LNCAP (cell line): ENCODE data around the gene TBX3.

Experiments used
- TF ChIP-seq, protein P1 (sequence below): fragments of 450-650 bp; IDR thresholded peaks from 2 replicates; pipeline ENCODE4 v1.5.1; 2017; ENCODE audit warnings: mild to moderate bottlenecking

TBX3 gene

DNA sequence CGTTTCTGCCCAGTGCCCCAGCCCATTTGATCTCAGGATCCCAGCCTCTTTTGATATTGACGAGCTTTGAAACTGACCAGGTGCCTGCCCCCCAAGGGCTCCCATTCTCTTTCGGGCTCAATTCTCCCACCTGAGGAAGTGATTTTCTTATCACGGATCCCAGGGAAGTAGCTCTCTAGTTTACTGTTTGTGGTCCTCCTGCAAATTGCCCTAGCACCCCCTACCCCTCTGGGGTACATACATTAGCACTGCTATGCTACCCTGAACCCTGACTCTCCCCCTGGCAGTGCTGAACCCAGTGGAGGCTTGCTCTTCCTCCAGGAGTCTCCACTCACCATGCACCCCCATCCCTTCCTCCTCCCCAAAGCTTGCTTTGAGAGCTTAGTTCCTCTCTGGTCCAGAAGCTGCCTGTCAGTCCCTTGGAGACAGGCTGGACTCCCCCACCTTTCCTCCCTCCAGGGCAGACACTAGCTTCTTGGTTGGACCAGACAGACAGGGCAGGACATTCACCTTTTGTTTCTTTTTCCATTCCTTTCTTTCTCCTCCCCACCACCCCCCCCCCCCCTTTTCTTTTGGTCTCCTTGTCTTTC lies 4.4 kb upstream of the TBX3 start:
- TF ChIP-seq, protein P1, sequence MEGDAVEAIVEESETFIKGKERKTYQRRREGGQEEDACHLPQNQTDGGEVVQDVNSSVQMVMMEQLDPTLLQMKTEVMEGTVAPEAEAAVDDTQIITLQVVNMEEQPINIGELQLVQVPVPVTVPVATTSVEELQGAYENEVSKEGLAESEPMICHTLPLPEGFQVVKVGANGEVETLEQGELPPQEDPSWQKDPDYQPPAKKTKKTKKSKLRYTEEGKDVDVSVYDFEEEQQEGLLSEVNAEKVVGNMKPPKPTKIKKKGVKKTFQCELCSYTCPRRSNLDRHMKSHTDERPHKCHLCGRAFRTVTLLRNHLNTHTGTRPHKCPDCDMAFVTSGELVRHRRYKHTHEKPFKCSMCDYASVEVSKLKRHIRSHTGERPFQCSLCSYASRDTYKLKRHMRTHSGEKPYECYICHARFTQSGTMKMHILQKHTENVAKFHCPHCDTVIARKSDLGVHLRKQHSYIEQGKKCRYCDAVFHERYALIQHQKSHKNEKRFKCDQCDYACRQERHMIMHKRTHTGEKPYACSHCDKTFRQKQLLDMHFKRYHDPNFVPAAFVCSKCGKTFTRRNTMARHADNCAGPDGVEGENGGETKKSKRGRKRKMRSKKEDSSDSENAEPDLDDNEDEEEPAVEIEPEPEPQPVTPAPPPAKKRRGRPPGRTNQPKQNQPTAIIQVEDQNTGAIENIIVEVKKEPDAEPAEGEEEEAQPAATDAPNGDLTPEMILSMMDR, result no peak

DNA sequence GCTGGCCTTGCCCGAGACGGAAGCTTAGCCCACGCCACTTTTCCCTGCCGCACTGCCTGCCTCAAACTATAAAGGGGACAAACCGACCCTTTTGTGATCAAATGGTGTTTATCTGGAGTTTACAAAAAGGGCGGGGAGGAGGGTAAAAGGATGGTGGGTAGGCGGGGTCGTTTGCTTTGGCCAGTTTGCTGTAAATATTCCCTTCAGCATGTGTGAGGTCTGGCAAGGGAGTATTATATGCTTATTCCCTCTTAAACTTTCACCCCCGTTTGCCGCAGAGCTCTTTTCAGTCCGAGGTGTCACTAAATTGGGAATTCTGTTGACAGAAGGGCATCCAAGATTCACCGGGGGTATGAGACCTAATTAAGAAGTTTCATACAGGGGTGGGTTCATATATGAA lies 3.8 kb upstream of the TBX3 start:
- TF ChIP-seq, protein P1, result no peak

DNA sequence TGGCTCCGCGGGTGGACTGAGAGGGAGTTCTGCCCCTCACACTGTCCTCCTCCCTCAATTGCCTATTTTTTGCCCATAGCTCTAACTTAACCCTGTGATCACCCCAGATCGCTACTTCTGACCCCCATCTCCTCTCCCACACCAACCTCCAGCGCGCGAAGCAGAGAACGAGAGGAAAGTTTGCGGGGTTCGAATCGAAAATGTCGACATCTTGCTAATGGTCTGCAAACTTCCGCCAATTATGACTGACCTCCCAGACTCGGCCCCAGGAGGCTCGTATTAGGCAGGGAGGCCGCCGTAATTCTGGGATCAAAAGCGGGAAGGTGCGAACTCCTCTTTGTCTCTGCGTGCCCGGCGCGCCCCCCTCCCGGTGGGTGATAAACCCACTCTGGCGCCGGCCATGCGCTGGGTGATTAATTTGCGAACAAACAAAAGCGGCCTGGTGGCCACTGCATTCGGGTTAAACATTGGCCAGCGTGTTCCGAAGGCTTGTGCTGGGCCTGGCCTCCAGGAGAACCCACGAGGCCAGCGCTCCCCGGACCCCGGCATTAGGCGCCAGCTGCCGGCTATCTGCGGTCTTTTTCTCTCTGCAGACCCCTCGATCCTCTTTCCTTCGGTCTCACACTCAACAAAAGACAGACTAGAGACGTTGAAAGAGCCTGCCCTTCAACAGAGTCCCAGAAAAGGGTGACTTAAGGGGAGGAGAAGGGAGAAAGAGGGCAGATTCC lies 3.0 kb upstream of the TBX3 start:
- TF ChIP-seq, protein P1, result no peak

DNA sequence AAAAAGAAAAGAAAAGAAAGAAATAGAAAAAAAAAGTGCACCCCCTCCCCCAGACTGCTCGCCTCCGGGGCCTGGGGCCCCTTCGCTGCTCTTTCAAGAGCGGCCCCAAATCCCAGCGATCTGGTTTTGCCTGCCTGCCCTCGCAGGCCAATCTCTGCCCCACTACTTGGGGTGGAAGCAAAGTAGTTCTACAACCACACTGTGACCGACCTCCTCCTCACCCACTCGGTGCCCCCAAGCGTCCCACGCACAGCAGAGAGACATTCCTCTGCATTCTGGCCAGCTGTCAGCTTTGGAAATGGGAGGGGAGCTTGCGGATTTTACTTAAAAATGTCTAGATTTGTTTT lies 2.4 kb upstream of the TBX3 start:
- TF ChIP-seq, protein P1, result no peak

DNA sequence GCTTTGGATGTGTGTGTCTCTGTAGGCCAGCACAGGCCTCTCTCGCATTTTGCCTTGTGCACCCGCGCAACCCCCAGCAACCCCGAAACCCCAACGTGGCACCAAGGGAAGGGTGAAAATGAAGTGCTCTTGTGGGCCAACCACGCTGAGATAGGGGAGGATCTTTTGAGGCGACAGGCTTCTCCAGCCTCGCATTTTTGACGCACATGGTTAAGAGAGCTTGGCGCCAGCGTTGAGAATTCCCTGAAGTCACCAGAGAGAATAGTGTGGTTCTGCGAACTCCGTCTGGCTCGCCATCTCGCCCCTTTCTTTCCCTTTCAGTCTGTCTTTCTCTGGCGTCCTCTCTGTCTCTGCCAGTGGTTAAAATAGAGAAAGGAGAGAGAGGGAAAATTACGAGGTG lies 1.9 kb upstream of the TBX3 start:
- TF ChIP-seq, protein P1, result no peak

DNA sequence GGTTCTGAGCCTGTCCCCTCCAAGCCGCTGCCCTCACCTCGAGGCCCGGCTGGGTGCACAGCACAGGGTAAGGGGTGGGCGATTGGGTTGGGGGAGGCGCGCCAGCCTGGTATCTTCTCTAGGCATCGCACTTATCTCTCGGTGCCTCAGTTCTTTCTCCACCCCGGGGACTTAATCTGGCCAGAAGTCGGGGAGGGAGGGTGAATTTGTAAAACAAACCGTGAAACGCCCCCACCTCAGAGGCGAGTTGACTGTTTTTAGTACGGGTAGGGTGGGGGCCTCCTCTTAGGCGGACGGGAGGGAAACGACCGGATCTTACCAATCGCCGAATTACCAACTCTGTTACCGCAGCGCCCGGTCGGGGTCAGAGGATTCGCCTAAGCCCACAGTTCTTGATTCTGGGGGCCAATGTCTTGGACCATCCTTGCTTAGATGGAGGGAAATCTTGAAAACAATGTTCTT lies 1.4 kb upstream of the TBX3 start:
- TF ChIP-seq, protein P1, result no peak

DNA sequence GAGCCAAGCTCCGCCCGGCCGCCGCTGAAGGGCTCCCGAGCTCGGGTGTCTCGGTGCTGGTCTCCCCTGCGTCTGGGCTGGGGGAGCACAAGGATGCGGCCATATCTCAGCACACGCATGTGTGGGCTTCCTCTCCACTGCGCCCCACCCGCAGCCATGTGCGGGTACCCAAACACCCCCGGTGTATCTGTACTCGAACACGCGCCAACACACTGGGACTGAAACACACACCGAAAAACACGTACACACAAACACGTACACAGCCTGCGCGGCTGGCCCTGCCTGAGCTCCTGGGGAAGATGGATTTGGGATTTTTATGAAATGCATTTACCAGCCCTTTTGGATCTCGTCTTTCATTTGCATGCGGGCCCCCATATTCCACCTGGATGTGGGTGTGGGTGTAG lies 897 bp upstream of the TBX3 start:
- TF ChIP-seq, protein P1, result no peak
